Progenitor cell of endocrine pancreas (in vitro differentiated cells): ENCODE results near the gene GRIP1. TPM values are rescaled to one million over a fixed set of nuclear protein-coding genes. Genes with fewer than 3 reads are reported as not detected.
A peak's percentile ranks its signal among the peaks of the same experiment; 100 is the strongest.
"Not testable (repeated sequence)": the region's sequence is repeated elsewhere in the genome, so short reads cannot be mapped to it uniquely, and the experiment has no call there.

ENCODE experiments used
- DNase-seq: peaks from one replicate; pipeline ENCODE4 v3.0.0; 2021; ENCODE audit warnings: low spot score; ENCODE audit not compliant: unreplicated experiment
- H3K27ac Mint-ChIP-seq: 2 replicates; pipeline ENCODE4 v1.8.0; 2021; ENCODE audit warnings: mild to moderate bottlenecking, moderate library complexity, mixed read lengths
- H3K27me3 Mint-ChIP-seq: 2 replicates; pipeline ENCODE4 v1.8.0; 2021; ENCODE audit warnings: mixed read lengths
- H3K36me3 Mint-ChIP-seq: 2 replicates; pipeline ENCODE4 v1.8.0; 2022; ENCODE audit warnings: mixed read lengths; ENCODE audit not compliant: insufficient read depth
- H3K4me1 Mint-ChIP-seq: 2 replicates; pipeline ENCODE4 v1.8.0; 2021; ENCODE audit warnings: low read depth, mixed read lengths
- H3K4me3 Mint-ChIP-seq: 2 replicates; pipeline ENCODE4 v1.8.0; 2021; ENCODE audit warnings: low read depth, mild to moderate bottlenecking, moderate library complexity, mixed read lengths
- H3K9me3 Mint-ChIP-seq: 2 replicates; pipeline ENCODE4 v1.8.0; 2021; ENCODE audit warnings: low read depth, mixed read lengths
- total RNA-seq: library from RNA; stranded (reverse); gene quantifications from 2 replicates; pipeline ENCODE4 v1.2.1, GENCODE V29; 2021
- TF ChIP-seq, protein P1 (sequence below): fragments of 200-600 bp; sonication (generic); IDR thresholded peaks from one replicate; pipeline ENCODE4 v1.5.0; 2021; ENCODE audit warnings: antibody characterized with exemption, mild to moderate bottlenecking; ENCODE audit not compliant: unreplicated experiment

The GRIP1 gene
- total RNA-seq, 1 donor from 2014 or later: 41.3 TPM

DNA sequence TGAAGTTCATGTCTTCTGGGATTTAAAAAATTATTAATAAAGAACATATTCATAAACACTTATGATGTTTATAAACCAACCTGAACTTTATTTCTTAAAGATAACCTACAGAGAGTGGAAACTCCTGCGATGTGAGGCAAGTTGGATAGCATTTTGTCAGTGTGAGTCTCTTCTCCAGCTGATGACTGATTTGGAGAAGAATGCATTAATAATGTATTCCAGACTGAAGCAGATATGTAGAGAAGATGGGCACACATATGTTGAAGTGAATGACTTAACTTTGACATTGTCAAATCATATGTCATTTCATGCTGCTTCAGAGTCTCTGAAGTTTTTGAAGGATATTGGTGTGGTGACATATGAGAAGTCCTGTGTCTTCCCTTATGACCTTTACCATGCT is 369.3 kb downstream of the GRIP1 start:
- no peak for DNase-seq
- no peaks in the 10 kb centered on the region for H3K27me3 Mint-ChIP-seq
- H3K9me3 Mint-ChIP-seq: no peaks in the 10 kb centered on the region
- peaks cover 2% of the 10 kb centered on the region for H3K4me1 Mint-ChIP-seq
- H3K36me3 Mint-ChIP-seq: peaks cover 10% of the 10 kb centered on the region
- H3K4me3 Mint-ChIP-seq: no peak overlapping the region
- H3K27ac Mint-ChIP-seq: no peak overlapping the region
- TF ChIP-seq, protein P1, sequence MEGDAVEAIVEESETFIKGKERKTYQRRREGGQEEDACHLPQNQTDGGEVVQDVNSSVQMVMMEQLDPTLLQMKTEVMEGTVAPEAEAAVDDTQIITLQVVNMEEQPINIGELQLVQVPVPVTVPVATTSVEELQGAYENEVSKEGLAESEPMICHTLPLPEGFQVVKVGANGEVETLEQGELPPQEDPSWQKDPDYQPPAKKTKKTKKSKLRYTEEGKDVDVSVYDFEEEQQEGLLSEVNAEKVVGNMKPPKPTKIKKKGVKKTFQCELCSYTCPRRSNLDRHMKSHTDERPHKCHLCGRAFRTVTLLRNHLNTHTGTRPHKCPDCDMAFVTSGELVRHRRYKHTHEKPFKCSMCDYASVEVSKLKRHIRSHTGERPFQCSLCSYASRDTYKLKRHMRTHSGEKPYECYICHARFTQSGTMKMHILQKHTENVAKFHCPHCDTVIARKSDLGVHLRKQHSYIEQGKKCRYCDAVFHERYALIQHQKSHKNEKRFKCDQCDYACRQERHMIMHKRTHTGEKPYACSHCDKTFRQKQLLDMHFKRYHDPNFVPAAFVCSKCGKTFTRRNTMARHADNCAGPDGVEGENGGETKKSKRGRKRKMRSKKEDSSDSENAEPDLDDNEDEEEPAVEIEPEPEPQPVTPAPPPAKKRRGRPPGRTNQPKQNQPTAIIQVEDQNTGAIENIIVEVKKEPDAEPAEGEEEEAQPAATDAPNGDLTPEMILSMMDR: no peak

DNA sequence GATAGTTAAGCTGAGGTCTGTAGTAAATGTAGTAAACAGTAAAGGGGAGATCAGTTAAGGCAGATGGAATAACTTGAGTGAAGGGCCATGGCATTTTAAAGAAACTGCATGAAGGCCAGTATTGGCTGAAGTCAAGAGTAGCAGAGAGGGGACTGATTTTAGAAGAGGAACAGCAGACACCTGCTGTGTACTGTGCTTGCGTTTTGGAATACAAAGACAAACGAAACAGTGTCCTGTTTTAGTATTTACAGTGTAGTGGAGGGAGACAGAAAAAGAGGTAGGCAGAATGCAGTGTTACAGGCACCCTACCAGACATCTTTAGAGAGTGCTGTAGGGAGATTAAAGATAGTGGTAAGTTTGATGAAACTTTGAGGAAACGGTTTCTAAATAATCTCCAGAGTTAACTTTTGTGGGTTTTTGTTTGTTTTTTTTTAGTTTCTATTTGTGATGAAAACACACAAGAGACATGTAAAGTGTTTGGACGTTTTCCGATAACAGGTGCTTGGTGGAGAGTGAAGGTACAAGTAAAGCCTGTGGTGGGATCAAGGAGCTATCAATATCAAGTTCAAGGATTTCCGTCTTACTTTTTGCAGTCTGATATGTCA is 374.5 kb downstream of the GRIP1 start:
- peaks cover 17% of the 10 kb centered on the region for H3K27me3 Mint-ChIP-seq
- no peak overlapping the region for H3K27ac Mint-ChIP-seq
- peaks cover 3% of the 10 kb centered on the region for H3K4me1 Mint-ChIP-seq
- peaks cover 1% of the 10 kb centered on the region for H3K36me3 Mint-ChIP-seq
- H3K9me3 Mint-ChIP-seq: no peaks in the 10 kb centered on the region
- DNase-seq: no peak
- no peak overlapping the region for H3K4me3 Mint-ChIP-seq
- TF ChIP-seq, protein P1: no peak

DNA sequence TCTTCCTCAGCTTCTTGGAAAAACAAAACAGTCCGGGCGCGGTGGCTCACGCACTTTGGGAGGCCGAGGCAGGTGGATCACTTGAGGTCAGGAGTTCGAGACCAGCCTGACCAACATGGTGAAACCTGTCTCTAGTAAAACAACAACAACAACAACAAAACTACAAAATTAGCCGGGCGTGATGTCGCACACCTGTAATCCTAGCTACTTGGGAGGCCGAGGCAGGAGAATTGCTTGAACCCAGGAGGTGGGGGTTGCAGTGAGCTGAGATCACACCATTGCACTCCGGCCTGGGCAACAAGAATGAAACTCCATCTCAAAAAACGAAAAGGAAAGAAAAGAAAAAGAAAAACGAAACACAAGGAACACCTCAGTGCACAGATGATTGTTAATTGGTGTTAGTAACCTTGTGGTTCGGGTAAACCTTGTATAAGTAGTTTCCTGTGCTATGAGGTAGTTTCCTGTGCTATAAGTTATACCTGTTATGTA is 375.5 kb downstream of the GRIP1 start:
- H3K9me3 Mint-ChIP-seq, H3K36me3 Mint-ChIP-seq, DNase-seq, H3K27ac Mint-ChIP-seq, H3K4me1 Mint-ChIP-seq: not testable (repeated sequence)
- Mint-ChIP-seq H3K4me3 (peak overlapping the region; percentile 97), H3K27me3 (peaks cover 17% of the 10 kb centered on the region)

- DNase-seq: no peak
- Mint-ChIP-seq H3K9me3 (no peaks in the 10 kb centered on the region), H3K27me3 (peaks cover 17% of the 10 kb centered on the region), H3K36me3 (peaks cover 1% of the 10 kb centered on the region), H3K4me1 (peaks cover 3% of the 10 kb centered on the region), H3K4me3 (peak overlapping the region; percentile 97), H3K27ac (peak overlapping the region; percentile 97)
- TF ChIP-seq, protein P1: no peak
These were observed 376.1 kb downstream of the GRIP1 start for GRCh38 chr12:66302827-66303169.

DNA sequence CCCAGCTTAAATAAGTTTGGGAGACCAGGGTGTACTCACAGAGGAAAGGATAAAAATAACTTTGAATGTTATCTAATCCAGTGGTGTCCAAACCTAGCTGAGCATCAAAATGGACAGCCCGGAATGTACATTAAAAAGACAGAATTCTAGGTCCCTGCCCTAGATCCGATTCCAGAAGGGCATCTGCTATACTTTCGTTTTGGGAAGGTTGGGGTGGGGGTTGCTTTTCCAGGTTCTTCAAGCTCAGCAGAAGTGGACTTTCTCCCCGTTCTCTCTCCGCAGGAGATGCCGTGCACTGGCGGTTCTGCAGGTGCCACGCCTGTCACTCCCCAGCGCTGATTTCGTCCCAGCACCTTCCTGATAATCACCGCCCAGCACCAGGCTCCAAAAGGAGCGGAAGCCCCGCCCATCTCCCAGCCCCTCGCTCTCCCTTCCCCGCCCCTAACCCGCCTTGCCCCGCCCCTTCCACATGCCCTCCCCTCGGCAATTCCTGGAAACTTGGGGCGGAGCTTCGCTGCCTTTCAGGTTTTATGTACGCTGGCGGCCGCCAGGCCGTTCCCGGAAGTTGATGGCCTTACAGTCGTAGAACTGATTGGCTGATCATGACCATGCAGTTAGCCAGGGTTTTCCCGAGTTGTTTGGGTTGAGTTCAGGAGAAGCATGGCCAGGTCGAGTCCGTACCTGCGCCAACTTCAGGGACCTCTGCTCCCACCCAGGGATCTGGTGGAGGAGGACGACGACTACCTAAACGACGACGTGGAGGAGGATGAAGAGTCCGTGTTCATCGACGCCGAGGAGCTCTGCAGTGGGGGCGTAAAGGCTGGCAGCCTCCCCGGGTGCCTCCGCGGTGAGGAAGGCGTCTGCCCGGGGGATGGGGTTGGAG is 376.7 kb downstream of the GRIP1 start, which contains the start of gene HELB:
TSS of gene HELB (plus strand) at position 550 of the 883 bp plus-strand sequence. CDS start at position 661, 111 bp downstream.
- H3K27me3 Mint-ChIP-seq: peaks cover 17% of the 10 kb centered on the region
- peak within 1 kb of the TSS; percentile 97 for H3K4me3 Mint-ChIP-seq
- peaks cover 1% of the 10 kb centered on the region for H3K36me3 Mint-ChIP-seq
- TF ChIP-seq, protein P1: no peak
- no peaks in the 10 kb centered on the region for H3K9me3 Mint-ChIP-seq
- H3K4me1 Mint-ChIP-seq: peaks cover 3% of the 10 kb centered on the region
- H3K27ac Mint-ChIP-seq: peak within 1 kb of the TSS; percentile 97
- DNase-seq: peak; percentile 94
